H1 (cell line): ENCODE results near the gene TNFAIP8. TPM values are rescaled to one million over a fixed set of nuclear protein-coding genes. Genes with fewer than 3 reads are reported as not detected.

Experiments
- polyA plus RNA-seq, 7 experiments: library from polyadenylated mRNA; depleted of rRNA in 3 of 7; stranded (reverse) in 5 of 7; unstranded in 2 of 7; fragments of >200 nt in 5 of 7; fragments of 200-250 nt in 2 of 7; gene quantifications; 1 replicate in 5 of 7; 2 replicates in 1 of 7; 4 replicates in 1 of 7; pipeline versions ENCODE4 v1.2.1 to v1.2.3, GENCODE V29; 2011 to 2013; ENCODE audit warnings: missing spikeins in 2 of 7, mixed read lengths in 2 of 7
- total RNA-seq: library from RNA; stranded (reverse); fragmentation: NEBNext Ultra II Directional; extraction: Animal tissue kit (Norgen Biotek cat#: 25700); gene quantifications from 2 replicates; pipeline ENCODE4 v1.2.1, GENCODE V29; 2021
- TF ChIP-seq, protein P1 (sequence below): fragments of 300-600 bp; sonication (generic); IDR thresholded peaks from 2 replicates; pipeline ENCODE4 v1.7.1; 2012; ENCODE audit warnings: low read length, moderate library complexity, mild to moderate bottlenecking, inconsistent platforms; ENCODE audit not compliant: insufficient replicate concordance

Gene TNFAIP8
- total and polyA plus RNA-seq, 2 of the 8 experiments (the other 6 are each of a cell fraction or from before 2014, with no cell fraction given), result 12.4 to 19.3 TPM

DNA sequence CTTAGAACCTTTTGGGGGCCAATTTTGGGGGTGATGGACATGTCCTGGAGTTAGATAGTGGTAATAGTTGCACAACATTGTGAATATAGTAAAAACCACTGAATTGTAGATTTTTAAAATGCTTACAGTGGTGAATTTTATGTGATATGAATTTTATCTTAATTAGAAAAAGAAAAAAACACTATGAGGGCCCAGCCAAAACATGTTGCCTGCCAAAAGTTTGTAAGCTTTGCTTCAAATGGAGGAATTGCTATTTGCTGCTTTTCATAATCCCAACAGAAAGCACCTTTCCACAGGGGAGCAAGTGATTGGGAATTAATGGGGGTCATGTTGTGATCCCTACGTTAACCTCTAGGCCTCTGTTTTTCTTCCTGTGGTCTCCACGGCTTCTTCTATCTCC lies 19.1 kb downstream of the TNFAIP8 start (continued):
- TF ChIP-seq, protein P1, sequence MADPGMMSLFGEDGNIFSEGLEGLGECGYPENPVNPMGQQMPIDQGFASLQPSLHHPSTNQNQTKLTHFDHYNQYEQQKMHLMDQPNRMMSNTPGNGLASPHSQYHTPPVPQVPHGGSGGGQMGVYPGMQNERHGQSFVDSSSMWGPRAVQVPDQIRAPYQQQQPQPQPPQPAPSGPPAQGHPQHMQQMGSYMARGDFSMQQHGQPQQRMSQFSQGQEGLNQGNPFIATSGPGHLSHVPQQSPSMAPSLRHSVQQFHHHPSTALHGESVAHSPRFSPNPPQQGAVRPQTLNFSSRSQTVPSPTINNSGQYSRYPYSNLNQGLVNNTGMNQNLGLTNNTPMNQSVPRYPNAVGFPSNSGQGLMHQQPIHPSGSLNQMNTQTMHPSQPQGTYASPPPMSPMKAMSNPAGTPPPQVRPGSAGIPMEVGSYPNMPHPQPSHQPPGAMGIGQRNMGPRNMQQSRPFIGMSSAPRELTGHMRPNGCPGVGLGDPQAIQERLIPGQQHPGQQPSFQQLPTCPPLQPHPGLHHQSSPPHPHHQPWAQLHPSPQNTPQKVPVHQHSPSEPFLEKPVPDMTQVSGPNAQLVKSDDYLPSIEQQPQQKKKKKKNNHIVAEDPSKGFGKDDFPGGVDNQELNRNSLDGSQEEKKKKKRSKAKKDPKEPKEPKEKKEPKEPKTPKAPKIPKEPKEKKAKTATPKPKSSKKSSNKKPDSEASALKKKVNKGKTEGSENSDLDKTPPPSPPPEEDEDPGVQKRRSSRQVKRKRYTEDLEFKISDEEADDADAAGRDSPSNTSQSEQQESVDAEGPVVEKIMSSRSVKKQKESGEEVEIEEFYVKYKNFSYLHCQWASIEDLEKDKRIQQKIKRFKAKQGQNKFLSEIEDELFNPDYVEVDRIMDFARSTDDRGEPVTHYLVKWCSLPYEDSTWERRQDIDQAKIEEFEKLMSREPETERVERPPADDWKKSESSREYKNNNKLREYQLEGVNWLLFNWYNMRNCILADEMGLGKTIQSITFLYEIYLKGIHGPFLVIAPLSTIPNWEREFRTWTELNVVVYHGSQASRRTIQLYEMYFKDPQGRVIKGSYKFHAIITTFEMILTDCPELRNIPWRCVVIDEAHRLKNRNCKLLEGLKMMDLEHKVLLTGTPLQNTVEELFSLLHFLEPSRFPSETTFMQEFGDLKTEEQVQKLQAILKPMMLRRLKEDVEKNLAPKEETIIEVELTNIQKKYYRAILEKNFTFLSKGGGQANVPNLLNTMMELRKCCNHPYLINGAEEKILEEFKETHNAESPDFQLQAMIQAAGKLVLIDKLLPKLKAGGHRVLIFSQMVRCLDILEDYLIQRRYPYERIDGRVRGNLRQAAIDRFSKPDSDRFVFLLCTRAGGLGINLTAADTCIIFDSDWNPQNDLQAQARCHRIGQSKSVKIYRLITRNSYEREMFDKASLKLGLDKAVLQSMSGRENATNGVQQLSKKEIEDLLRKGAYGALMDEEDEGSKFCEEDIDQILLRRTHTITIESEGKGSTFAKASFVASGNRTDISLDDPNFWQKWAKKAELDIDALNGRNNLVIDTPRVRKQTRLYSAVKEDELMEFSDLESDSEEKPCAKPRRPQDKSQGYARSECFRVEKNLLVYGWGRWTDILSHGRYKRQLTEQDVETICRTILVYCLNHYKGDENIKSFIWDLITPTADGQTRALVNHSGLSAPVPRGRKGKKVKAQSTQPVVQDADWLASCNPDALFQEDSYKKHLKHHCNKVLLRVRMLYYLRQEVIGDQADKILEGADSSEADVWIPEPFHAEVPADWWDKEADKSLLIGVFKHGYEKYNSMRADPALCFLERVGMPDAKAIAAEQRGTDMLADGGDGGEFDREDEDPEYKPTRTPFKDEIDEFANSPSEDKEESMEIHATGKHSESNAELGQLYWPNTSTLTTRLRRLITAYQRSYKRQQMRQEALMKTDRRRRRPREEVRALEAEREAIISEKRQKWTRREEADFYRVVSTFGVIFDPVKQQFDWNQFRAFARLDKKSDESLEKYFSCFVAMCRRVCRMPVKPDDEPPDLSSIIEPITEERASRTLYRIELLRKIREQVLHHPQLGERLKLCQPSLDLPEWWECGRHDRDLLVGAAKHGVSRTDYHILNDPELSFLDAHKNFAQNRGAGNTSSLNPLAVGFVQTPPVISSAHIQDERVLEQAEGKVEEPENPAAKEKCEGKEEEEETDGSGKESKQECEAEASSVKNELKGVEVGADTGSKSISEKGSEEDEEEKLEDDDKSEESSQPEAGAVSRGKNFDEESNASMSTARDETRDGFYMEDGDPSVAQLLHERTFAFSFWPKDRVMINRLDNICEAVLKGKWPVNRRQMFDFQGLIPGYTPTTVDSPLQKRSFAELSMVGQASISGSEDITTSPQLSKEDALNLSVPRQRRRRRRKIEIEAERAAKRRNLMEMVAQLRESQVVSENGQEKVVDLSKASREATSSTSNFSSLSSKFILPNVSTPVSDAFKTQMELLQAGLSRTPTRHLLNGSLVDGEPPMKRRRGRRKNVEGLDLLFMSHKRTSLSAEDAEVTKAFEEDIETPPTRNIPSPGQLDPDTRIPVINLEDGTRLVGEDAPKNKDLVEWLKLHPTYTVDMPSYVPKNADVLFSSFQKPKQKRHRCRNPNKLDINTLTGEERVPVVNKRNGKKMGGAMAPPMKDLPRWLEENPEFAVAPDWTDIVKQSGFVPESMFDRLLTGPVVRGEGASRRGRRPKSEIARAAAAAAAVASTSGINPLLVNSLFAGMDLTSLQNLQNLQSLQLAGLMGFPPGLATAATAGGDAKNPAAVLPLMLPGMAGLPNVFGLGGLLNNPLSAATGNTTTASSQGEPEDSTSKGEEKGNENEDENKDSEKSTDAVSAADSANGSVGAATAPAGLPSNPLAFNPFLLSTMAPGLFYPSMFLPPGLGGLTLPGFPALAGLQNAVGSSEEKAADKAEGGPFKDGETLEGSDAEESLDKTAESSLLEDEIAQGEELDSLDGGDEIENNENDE, result no peak
